SK-N-SH (cell line): ENCODE data around the gene LUC7L2.

Experiments
- RCOR1 ChIP-seq: fragments of 150-350 bp; IDR thresholded peaks from 2 replicates; pipeline ENCODE4 v1.6.1; 2017; ENCODE audit warnings: antibody characterized with exemption, low read length
- SIN3A ChIP-seq: IDR thresholded peaks from 2 replicates; pipeline ENCODE4 v1.6.1; 2012; ENCODE audit warnings: low read depth, mild to moderate bottlenecking, low read length, moderate library complexity, borderline replicate concordance
- SMC3 ChIP-seq: IDR thresholded peaks from 2 replicates; pipeline ENCODE4 v1.6.1; 2012; ENCODE audit warnings: low read depth, low read length, improper control_type of control experiment
- TAF1 ChIP-seq: IDR thresholded peaks from 2 replicates; pipeline ENCODE4 v1.6.1; 2012; ENCODE audit warnings: low read depth, mild to moderate bottlenecking, low read length, moderate library complexity, borderline replicate concordance
- TEAD4 ChIP-seq: IDR thresholded peaks from 2 replicates; pipeline ENCODE4 v1.4.0; 2012; ENCODE audit warnings: mild to moderate bottlenecking, borderline replicate concordance; ENCODE audit not compliant: insufficient read depth
- YY1 ChIP-seq: IDR thresholded peaks from 2 replicates; pipeline ENCODE4 v1.4.0; 2012; ENCODE audit warnings: low read depth, mild to moderate bottlenecking
- TF ChIP-seq, protein P1 (sequence below): fragments of 200-600 bp; sonication (generic); IDR thresholded peaks from 2 replicates; pipeline ENCODE4 v1.6.1; 2017; ENCODE audit warnings: antibody characterized with exemption, mild to moderate bottlenecking, moderate library complexity
- TF ChIP-seq, protein P2 (sequence below): IDR thresholded peaks from 2 replicates; pipeline ENCODE4 v1.4.0; 2012; ENCODE audit warnings: low read depth, borderline replicate concordance
- TF ChIP-seq, protein P3 (sequence below): IDR thresholded peaks from 2 replicates; pipeline ENCODE4 v1.6.1; 2012; ENCODE audit warnings: mild to moderate bottlenecking, low read depth, low read length, moderate library complexity

DNA sequence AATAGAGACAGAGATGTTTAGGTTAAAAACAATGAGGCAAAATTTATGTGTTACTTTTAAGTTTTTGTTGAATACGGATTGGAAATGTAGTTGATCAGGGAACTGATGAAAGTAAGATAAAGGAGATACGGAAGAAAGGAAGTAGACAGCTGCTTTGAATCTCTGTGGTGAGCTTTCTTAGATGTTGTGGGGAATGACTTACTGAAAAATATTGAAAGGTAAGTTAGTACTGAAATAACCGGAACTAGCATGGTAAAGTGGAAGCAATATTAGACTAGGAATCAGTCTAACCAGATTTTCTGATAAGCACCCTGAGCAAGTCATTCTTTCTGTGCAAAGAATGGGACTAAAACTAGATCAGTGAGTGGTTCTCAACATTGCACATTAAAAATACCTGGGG, 34.8 kb downstream of the LUC7L2 start:
- TF ChIP-seq, protein P1, sequence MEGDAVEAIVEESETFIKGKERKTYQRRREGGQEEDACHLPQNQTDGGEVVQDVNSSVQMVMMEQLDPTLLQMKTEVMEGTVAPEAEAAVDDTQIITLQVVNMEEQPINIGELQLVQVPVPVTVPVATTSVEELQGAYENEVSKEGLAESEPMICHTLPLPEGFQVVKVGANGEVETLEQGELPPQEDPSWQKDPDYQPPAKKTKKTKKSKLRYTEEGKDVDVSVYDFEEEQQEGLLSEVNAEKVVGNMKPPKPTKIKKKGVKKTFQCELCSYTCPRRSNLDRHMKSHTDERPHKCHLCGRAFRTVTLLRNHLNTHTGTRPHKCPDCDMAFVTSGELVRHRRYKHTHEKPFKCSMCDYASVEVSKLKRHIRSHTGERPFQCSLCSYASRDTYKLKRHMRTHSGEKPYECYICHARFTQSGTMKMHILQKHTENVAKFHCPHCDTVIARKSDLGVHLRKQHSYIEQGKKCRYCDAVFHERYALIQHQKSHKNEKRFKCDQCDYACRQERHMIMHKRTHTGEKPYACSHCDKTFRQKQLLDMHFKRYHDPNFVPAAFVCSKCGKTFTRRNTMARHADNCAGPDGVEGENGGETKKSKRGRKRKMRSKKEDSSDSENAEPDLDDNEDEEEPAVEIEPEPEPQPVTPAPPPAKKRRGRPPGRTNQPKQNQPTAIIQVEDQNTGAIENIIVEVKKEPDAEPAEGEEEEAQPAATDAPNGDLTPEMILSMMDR, result no peak
- no peak for TF ChIP-seq RCOR1
- TF ChIP-seq YY1, result no peak
- no peak for TF ChIP-seq SIN3A
- no peak for TF ChIP-seq TAF1
- TF ChIP-seq, protein P2, sequence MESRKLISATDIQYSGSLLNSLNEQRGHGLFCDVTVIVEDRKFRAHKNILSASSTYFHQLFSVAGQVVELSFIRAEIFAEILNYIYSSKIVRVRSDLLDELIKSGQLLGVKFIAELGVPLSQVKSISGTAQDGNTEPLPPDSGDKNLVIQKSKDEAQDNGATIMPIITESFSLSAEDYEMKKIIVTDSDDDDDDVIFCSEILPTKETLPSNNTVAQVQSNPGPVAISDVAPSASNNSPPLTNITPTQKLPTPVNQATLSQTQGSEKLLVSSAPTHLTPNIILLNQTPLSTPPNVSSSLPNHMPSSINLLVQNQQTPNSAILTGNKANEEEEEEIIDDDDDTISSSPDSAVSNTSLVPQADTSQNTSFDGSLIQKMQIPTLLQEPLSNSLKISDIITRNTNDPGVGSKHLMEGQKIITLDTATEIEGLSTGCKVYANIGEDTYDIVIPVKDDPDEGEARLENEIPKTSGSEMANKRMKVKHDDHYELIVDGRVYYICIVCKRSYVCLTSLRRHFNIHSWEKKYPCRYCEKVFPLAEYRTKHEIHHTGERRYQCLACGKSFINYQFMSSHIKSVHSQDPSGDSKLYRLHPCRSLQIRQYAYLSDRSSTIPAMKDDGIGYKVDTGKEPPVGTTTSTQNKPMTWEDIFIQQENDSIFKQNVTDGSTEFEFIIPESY, result no peak
- TF ChIP-seq, protein P3, sequence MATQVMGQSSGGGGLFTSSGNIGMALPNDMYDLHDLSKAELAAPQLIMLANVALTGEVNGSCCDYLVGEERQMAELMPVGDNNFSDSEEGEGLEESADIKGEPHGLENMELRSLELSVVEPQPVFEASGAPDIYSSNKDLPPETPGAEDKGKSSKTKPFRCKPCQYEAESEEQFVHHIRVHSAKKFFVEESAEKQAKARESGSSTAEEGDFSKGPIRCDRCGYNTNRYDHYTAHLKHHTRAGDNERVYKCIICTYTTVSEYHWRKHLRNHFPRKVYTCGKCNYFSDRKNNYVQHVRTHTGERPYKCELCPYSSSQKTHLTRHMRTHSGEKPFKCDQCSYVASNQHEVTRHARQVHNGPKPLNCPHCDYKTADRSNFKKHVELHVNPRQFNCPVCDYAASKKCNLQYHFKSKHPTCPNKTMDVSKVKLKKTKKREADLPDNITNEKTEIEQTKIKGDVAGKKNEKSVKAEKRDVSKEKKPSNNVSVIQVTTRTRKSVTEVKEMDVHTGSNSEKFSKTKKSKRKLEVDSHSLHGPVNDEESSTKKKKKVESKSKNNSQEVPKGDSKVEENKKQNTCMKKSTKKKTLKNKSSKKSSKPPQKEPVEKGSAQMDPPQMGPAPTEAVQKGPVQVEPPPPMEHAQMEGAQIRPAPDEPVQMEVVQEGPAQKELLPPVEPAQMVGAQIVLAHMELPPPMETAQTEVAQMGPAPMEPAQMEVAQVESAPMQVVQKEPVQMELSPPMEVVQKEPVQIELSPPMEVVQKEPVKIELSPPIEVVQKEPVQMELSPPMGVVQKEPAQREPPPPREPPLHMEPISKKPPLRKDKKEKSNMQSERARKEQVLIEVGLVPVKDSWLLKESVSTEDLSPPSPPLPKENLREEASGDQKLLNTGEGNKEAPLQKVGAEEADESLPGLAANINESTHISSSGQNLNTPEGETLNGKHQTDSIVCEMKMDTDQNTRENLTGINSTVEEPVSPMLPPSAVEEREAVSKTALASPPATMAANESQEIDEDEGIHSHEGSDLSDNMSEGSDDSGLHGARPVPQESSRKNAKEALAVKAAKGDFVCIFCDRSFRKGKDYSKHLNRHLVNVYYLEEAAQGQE, result no peak
- TF ChIP-seq SMC3, result no peak
- TF ChIP-seq TEAD4, result no peak
